ENCODE measurements around the gene ANKRD63.

GRCh38 chr15:40279437-40280141 lies 3.3 kb downstream of the ANKRD63 start:
- peak; percentile 99 for TF ChIP-seq CTCF (IDR thresholded peaks at IDR 0.05; ENCODE audit: low read length)
- TF ChIP-seq EZH2 (optimal IDR thresholded peaks at IDR 0.05; ENCODE audit: low read depth, low read length) = no peak
